GM10266 (cell line): Measurements from ENCODE around the gene TRDN.

ENCODE experiments used
- DNase-seq: peaks from one replicate; pipeline ENCODE4 v3.0.0; 2012; ENCODE audit errors: extremely low spot score
- CTCF ChIP-seq: IDR thresholded peaks from 2 replicates; pipeline ENCODE4 v1.5.1; 2012; ENCODE audit warnings: mild to moderate bottlenecking, low read depth; ENCODE audit not compliant: control insufficient read depth, insufficient read depth; ENCODE audit errors: missing control alignments

Gene TRDN

GRCh38 chr6:123662757-123663156 lies 26.0 kb upstream of the TRDN start:
- TF ChIP-seq CTCF = no peak

DNA sequence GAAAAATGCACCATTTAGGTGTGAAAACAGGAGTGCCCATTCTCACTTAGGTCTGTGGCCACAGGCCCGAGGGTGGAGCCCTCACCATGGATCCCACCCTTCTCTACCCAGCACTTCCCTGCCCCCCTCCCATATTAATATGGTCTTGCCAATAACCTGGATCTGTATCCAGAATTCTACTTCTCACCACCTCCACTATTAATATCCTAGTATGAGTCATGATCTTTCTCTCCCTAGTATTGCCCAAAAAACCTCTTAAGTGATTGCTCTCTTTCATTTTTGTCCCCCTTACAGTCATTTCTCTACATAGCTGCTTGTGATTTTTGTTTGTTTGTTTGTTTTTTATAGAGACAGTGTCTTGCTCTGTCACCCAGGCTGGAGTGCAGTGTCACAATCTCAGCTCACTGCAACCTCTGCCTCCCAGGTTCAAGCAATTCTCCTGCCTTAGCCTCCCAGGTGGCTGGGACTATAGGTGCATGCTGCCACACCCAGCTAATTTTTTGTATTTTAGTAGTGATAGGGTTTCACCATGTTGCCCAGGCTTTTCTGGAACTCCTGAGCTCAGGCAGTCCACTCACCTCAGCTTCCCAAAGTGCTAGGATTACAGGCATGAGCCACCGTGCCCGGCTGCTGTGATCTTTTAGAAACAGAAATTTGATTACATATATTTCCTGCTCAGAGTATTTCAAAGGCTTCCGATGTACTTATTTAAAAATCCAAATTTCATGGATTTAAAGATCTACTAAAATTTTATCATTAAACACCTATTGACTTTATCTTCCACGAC lies 24.5 kb upstream of the TRDN start:
- no peak for DNase-seq

More at GRCh38 chr6:123662757-123663156, 26.0 kb upstream of the TRDN start:
- no peak for DNase-seq

DNA sequence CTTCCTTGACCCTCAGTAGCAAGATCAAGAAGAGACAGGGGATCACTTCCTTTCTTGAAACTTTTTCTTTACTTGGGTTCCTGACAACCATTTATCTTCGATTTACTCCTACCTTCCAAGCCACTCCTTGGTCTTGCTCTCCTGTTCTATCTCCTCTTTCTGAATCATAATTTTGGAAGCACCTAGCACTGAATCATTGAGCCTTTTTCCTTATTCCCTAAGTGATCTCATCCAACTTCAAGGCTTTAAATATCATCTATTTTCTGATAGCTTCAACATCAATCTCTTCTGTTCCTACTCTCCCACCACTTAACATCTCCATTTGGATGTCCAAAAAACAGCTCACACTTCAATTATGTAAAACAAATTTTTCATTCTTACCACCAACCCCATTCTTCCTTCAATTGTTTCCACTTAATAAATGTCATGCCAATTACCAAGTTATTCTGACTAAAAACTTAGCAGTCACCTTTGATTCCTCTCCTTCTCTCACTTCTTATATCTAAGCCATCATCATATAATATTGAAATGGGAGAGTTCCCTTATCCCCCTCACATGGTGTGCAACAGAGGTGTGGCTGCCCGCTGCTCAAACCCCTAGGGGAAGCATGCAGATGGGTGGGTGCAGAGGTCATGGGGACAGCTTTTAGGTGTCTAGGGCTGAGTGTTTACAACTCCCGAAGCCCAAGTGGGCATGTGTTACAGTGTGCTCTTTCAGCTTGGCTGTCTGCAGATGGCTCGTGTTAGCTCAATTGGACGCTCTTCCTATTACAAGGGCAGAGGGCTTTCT lies 23.4 kb upstream of the TRDN start:
- TF ChIP-seq CTCF = no peak
- no peak for DNase-seq

More for the DNA sequence above, 24.5 kb upstream of the TRDN start:
- no peak for TF ChIP-seq CTCF

GRCh38 chr6:123658848-123659247 lies 22.1 kb upstream of the TRDN start:
- no peak for DNase-seq
- TF ChIP-seq CTCF = no peak

DNA sequence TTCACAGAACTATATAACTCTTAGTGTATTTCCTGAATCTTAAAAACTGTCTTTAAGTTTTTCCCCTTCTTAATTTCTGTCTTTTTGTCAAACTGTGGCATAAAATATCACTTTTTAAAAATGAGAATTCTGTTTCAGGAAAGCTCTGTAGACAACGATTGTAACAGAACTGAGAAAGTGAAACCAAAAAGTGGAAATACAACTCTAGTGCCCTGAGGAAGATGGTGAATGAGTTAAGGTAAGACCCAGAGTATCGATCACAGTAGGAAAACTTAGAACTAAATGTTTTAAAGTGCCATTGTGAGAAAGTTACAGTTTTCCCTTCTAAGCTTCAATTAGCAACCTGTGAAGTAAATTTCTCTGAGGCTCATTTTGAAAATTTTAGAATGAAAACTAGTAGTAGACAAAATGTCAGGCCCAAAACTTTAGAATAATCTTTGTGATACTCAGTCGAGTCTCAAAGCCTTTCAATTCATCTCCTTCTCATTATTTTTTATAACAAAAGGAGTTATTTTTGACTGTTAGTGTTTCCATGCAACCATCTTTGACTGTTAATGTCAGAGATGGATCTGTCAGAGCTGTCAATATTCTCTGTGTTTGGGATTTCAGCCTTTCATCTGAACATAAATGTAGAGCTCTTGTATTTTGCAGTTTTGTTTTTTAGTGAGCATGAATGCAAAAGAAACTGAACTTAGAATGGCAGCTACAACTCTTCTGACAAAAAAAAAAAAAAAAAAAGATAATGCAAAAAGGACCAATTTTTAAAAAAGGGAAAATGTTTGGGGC lies 19.0 kb upstream of the TRDN start:
- TF ChIP-seq CTCF = no peak
- no peak for DNase-seq

- no peak for TF ChIP-seq CTCF
- DNase-seq = no peak
Measured at GRCh38 chr6:123648723-123649122, 12.0 kb upstream of the TRDN start.
